T-helper 1 cell treated with Interleukin-12 subunit alpha and Interleukin-12 subunit beta and Interleukin-4 antibody, amounts not matched to agents 30 ng/mL and 1 ng/mL, for 36 hours (primary cell): ENCODE measurements around the gene SCLY. TPM values are rescaled to one million over a fixed set of nuclear protein-coding genes. Genes with fewer than 3 reads are reported as not detected.
"Not testable (repeated sequence)": the region's sequence is repeated elsewhere in the genome, so short reads cannot be mapped to it uniquely, and the experiment has no call there.

ENCODE experiments used
- intact Hi-C: fragments of 100-400 bp; cut with micrococcal nuclease; formaldehyde crosslinking; loops from one replicate; pipeline ENCODE4 v1.15.1; 2024
- total RNA-seq: library from RNA; stranded (reverse); gene quantifications from 2 replicates; pipeline ENCODE4 v1.2.3, GENCODE V29; 2022

Gene SCLY, protein sequence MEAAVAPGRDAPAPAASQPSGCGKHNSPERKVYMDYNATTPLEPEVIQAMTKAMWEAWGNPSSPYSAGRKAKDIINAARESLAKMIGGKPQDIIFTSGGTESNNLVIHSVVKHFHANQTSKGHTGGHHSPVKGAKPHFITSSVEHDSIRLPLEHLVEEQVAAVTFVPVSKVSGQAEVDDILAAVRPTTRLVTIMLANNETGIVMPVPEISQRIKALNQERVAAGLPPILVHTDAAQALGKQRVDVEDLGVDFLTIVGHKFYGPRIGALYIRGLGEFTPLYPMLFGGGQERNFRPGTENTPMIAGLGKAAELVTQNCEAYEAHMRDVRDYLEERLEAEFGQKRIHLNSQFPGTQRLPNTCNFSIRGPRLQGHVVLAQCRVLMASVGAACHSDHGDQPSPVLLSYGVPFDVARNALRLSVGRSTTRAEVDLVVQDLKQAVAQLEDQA
- 55.5 and 56.9 TPM in 2 replicates for total RNA-seq

DNA sequence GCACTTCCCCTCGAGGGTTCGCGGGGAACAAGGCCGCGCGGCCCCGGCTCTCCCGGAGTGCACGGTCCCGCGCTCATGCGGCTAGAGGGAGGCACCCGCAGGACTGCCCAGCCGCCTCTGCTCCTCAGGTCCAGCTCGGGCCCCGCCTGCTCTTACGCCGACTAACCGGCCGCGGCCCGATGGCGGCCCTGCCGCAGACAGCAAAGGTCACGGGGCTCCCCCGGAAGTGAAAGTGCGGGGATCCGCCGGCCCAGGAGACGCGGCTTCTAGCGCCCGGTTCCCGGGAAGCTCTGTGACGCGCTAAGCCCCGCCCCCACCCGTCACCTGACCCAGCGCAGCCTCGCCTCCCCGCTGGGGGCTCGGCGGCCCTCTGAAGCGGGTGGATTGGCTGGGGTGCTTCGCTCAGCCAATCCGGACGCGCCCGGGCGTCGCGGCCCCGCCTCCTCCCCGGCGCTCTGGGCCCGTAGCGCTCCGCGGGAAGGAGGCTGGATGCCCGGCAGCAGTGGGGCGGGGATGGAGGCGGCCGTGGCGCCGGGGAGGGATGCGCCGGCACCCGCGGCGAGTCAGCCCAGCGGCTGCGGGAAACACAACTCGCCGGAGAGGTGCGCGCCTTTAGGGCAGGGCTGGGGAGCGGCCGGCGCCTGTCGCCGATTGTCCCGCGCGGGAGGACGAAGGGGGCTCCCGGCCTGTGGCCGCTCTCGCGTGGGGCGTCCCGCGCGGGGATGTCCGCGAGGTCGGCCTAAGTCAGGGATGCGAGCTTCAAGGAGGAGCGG lies at the start of gene SCLY:
Gene SCLY (plus strand): TSS at position 460 of the 773 bp plus-strand sequence. CDS start 54 bp downstream, at position 514.
- intact Hi-C loops = loop anchor here (1.0 to 2.0 kb wide), 11 partner anchors 62 to 388 kb away; partner anchors contain the start of genes HES6, ILKAP, PER2 and TRAF3IP1

DNA sequence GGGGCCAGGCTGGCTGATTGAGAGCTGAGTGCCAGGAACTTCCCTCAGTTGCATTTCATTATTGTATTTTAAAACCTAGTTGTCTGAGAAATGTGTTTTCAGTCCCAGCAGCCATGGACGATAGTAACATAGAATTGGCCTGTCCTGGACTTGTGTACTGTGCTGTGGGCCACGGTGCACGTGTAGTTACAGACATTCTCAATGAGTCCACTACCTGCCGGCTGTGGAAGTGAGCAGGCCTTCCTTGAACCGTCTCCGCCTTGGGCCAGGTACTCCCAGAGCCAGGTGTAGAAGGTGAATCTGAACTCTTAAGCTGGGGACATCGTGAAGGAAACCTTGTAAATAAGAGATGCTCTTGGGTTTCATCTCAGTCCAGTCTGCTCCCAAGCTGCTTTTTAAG lies 47.0 kb upstream of the SCLY start:
- intact Hi-C loops = no loop called here

DNA sequence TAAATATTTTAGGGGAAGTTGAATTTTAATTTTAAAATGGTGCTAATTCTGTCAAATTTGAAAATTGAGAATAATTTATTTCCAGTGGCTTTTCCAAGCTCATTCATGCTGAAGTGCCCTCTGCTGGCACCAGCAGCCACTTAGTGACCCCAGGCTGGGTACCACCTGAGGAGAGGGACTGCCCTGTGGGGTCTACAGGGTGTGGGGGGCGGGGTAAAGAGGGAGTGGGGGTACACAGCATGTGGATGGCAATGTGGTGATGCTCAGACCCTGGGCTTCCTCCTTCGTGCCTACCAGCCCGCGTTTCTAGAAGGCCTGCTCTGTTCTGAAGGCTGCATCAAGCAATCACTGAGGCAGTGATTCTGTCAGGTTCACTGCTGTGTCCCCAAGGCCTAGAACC lies 45.1 kb upstream of the SCLY start:
- intact Hi-C loops = loop anchor here (1.0 kb wide), 1 partner anchor 157 kb away; no protein-coding TSS in a partner anchor

DNA sequence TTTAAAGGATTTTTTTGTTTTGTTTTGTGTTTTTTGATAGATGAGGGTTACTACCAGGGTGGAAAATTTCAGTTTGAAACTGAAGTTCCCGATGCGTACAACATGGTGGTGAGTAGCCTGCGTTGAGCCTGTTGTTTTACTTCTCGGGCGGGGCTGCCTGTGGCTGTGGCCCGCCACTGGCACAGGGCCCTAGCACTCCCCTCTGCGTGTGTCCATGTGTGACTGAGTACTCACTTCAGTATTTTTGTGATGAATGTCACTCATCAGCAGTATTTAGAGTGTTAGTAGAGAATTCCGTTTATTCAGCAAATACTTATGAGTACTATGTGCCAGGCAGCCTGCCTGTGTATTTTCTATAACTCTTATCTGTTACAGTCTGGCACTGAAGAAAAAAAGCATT lies 44.3 kb upstream of the SCLY start:
- intact Hi-C loops = no loop called here

DNA sequence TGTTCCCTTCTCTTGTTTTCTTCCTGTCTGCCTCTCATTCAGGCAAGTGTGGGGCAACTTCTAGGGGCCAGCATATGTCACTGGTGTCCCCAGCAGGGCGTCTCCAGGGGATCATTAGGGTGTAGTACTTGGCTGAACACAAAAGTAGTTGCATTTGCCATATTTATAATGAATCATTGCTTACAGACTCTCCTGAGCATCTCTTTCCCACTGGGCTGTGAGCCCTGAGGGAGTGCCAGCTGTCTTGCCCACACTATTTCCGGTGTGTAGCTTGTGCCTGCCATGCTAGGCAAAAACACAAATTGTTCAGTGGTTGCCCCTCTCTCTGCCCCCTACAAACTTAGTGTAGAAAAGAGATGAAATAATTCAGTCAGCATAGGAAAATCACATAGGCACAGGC lies 40.8 kb upstream of the SCLY start:
- intact Hi-C loops = no loop called here

DNA sequence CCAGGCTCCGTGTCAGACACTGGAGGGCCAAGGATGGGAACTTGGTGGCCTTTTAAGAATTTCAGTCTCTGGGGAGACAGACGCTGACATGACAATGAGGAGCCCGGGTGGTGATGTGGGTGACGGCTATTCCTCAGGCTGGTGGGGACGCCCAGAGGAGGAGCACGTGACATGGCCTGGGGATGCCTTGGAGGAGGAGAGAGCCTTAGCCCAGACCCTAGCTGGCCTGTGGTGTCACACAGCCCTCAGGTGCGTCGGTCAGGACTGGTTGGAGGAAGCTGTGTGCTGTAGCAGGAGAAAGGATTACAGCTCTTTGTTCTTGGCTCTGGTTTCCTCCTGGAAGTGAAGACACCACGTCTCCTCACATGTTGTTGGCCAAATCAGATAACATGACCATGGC lies 40.0 kb upstream of the SCLY start:
- intact Hi-C loops = no loop called here

DNA sequence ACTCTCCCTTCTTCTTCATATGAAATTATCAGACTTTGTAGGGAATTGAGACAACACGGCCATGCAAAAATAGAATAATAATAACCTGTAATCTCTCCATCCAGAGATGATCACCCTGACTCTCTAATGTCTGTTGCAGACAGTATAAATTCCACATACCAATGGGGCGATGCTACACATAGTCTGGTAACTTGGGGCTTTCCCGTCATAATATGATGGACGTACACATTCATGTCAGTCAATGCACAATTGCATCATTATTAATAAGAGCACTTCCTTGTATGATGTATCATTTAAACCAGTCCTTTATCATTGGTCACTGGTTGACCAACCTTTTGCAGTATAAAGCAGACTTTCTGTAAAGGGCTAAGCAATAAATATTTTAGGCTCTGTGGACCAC lies 39.5 kb upstream of the SCLY start:
- intact Hi-C loops = no loop called here

DNA sequence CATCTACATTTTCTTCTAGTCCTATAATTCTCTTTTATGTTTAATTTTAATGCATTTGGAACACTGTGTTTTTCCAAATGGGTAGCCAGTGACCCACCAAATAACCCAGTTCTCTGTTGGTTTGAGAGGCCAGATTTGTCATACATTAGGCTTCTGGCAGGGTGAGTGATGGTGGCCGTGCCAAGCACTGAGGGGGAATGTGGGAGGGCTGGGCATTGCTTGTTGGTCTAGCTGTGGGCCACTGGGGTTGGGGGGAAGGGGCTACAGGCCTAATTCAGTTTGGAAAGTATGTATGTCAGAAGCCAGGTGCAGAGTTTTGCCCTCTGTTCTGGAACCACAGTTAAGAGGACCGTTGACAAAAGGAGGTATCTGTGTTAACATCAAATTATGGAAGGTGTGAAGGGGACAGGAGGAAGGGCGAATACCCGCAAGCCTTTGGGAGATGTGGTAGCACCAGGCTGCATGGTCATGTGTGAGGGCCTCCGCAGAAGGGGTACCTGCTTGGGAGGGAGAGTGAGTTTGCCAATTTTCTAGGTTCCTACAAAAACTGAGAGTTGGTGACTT lies 38.1 kb upstream of the SCLY start:
- intact Hi-C loops = no loop called here

DNA sequence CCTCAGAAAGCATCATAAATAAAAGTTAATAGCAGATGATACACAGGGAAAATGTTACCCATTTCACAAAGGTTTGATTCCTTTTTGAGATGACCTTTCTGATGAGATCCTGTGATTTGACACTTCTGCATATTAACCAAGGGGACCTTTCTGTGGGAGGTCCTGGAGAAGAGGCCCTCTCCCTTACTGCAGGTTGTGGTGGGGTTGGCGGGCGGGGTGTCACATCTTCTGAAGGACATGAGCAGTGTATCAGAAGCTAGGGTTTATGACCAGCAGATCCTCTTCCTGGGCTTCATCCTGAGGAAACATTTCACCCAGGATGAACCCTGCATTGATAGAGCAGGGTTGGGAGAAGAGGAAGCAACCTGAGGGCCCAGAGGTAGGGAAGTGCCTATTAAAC lies 37.2 kb upstream of the SCLY start:
- intact Hi-C loops = loop anchor here (2.0 kb wide), 1 partner anchor 25 kb away; no protein-coding TSS in a partner anchor

DNA sequence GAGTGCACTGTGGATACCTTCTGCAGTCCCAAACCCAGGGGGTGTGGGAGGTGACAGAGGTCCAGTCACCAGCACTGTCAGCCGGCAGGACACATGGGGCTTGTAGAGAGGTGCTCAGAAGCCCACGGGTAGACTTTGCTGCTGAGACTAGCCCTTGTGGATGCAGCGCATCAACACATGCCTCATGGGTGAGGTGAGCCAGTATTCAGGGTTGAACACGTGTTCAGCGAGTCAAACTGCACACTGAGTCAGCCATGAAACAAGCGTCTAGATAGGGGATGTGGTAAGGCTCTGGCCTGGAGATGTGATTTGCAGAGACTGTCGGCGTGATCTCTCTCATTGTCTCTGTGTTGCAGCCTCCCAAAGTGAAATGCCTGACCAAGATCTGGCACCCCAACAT lies 35.8 kb upstream of the SCLY start:
- intact Hi-C loops = loop anchor here (2.0 kb wide), 1 partner anchor 26 kb away; no protein-coding TSS in a partner anchor

DNA sequence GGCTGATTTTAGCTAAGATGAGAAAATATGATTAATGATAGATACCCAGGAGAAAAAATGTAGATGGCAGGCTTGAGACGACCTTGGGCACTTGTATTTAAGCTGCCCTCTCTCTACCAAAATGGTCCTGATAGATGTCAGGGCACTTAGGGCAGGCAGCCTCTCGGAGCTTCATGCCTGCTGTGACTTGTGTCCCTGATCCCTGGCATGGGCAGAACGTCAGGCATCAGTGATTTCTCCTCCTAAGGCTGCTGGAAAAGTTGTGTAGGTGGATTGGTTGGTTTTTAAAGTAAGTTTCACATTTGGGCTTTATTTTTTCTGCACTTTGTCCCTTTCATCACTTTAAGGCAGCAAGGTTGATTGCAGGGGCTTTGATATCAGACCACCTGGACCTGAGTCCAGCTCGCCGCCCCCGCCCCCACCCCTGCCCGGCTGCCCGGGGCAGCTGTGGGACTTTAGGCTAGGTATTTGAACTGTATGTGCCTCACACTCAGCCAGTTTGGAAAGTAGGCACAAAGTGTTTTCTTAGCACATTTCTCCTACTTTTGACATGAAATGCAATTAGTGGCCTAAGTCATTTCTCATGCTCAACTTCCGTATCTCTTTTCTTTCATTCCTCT lies 35.0 kb upstream of the SCLY start:
- intact Hi-C loops = loop anchor here (2.0 kb wide), 1 partner anchor 27 kb away; no protein-coding TSS in a partner anchor

DNA sequence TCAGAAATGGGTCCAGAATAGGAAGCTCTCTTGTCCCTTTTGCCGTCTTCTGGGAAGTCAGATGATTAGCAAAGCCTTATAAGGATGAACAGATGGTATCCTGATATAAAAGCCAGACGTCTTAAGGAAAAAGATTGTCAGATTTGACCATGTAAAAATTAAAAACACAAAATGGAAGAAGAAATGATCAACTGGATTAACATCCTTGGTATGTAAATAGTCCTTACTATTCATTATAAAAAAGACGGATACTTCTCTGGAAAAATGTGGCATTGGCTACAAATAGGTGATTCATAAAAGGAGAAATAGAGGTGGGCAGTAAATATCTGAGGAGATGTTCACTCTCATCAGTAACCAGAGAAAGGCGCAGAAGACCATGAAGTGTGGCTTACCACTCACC lies 33.7 kb upstream of the SCLY start:
- intact Hi-C loops = no loop called here

DNA sequence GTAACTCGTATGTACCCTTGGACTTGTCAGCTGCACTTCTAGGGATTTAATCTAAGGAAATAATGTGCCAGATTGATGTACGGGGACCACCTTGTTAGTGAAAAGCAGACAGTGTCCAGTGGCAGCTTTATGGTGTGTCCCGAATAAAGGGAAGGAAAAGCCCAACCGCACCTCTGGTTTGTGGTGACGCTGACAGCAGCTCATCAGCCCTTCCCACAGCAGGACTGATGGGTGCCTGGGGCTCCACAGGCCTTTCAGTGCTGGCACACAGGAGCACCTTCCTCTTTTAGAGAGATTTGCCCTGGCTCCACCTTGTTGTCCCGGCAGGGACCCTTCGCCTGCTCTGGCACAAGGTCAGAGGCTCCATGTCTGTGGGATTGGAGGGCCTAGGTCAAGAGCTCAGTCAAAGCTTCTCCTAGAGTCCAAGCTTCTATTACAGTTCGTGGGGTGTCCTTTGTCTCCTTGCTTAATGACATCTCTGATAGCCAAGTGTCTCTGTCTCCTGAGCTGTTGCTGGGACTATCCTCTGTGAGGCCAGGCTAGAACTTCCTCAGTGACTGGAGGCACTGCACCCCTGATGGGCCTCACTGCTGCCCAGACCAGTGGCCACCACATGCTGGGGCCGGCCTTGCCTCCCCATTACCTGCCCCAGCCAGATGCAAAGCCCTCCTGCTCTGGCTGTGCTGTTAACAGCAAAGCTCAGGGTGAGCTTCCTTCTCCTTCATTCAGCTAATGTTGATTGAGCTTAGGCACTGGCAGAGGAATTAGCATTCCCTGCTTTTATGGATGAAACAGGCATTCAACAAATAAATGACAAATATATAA lies 33.0 kb upstream of the SCLY start:
- intact Hi-C loops = no loop called here

DNA sequence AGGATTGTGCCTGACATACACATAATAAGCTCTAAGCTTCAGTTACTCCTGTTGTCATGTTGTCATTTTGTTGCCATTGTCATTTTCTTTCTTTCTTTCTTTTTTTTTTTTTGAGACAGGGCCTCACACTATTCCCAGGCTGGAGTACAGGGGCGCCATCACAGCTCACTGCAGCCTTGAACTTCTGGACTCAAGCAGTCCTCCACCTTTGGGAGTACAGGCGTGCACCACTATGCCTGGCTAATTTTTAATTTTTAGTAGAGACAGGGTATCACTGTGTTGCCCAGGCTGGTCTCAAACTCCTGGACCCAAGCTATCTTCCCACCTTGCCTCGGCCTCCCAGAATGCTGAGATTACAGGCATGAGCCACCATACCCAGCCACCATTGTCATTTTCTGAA lies 30.9 kb upstream of the SCLY start:
- intact Hi-C loops = no loop called here

DNA sequence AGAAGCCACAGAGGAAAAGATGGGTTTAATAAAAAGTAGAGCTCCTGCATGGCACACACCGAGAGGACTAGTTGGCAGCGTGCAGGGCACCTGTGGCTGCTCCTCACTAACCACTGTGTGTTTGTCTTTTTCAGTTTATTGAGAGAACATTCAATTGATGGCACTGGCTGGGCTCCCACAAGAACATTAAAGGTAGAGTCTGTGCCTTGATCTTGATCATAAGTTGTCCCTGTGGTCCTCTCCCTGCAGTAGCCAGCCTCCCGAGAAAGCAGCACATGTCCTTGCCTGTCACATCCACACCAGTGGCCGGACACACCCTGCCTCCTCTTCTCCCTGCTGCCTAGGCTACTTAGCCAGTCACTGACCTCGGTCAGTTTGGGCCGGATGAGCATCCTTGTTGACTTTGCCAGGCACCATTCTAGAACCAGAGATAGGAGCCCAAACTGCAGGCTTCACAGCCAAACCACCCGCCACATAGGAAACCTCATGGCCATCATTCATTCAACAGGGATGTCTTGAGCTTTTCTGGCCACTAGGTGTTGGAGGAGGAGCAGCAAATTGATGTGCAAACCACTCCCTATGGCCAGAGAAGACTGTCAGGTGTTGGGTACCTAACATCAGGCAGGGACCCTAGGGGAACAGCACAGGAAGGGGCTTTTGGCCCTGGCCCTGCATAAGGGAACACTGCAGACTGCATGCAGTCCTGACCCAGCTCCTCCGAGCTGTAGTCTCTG lies 30.2 kb upstream of the SCLY start:
- intact Hi-C loops = no loop called here

DNA sequence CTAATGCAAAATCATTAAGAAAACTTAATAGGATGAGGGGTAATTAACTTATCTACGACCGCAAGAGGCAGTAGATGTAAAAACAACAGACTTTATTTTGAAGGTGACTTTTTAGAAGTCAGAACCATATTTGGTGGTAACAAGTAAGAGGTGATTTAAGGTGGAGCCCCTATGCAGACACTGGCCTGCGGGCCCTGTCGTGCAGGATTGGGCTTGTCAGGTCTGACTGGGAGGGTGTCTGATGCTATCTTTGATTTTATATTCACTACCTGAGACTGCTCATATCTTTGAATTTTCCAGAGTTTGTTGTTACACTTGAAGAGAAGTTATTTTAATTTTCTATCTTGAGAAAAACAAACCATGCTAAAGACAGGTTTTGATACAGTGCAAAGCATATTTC lies 29.1 kb upstream of the SCLY start:
- intact Hi-C loops = no loop called here

DNA sequence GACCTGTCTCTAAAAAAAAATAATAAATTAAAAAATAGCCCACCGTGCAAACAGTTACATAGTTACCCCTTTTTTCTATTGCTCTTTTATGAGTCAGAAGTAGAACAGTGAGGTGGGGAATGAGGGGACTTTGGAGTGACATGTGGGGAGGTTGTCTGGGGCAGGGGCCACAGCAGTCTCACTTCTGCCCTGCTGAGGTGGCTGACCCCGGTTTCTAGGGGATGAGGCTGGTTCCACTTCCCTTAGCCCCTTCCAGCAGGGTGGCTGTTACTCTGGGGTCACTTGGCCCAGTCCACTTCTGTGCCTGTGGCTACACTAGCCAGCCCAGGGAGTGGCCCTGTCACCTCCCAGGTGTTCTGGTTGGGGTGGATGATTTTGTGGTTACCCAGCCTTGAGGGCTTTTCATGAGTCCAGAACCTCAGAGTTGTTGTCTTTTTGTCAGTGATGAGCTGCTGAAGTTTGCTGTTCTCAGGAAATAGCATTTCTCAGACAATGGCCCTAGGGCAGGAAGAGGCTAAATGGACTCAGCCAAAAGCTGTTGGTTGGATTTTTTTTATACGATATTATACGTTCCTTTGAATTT lies 28.0 kb upstream of the SCLY start:
- intact Hi-C loops = no loop called here

DNA sequence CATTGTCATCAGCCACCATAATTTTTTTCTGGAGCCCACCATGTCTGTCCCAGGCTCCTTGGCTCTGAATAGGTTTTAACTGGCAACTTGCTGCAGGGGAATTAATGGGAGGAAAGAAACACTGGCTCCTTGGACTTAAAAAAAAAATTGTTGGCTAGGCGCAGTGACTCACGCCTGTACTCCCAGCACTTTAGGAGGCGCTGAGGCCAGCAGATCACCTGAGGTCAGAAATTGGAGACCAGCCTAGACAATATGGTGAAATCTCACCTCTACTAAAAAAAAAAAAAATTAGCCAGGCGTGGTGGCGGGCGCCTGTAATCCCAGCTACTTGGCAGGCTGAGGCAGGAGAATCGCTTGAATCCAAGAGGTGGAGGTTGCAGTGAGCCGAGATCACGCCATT lies 26.8 kb upstream of the SCLY start:
- intact Hi-C loops = not testable (repeated sequence)

DNA sequence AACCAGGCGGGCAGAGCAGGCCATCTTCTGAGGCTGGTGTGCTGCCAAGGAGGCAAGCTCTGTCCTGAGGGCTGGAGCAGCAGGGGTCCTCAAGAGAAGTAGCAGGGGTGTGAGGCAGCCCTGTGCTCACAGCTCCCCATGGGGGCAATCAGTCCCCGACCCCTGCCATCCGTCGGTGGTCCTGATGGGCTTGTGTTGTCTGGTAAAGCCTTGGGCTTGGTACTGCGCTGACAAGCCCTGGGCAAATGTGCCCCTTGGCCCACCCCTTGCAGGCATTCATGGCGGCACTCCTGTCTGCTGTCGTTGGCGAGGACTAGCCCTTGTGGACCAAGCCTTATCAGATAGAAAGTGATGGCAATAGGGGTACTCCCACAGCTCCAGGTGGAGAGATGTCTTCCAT lies 22.6 kb upstream of the SCLY start:
- intact Hi-C loops = no loop called here

DNA sequence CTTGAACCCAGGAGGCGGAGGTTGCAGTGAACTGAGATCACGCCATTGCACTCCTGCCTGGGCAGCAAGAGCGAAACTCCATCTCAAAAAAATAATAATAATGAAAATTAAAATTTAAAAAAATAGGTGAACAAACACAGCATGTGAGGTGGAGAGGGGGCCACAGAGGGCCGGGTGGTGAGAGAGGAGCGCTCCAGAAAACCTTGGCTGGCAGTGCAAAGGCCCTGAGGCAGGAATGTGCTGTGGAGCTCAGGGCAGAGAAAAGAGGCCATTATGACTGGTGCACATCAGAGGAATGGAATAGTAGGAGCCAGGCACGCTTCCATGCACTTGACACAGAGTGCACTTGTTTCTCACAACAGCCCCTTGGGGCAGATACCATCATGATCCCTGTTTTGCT lies 21.6 kb upstream of the SCLY start:
- intact Hi-C loops = no loop called here
